GM12873 (cell line): ENCODE data around the gene CLIC1.

ENCODE experiments used
- CTCF ChIP-seq: IDR thresholded peaks from 2 replicates; pipeline ENCODE4 v1.5.1; 2012; ENCODE audit warnings: low read depth, mild to moderate bottlenecking, moderate library complexity, low read length, control low read depth; ENCODE audit not compliant: insufficient read depth; ENCODE audit errors: missing control alignments

CLIC1 gene

GRCh38 chr6:31734247-31734820 is 2.0 kb downstream of the CLIC1 start:
- no peak for TF ChIP-seq CTCF

DNA sequence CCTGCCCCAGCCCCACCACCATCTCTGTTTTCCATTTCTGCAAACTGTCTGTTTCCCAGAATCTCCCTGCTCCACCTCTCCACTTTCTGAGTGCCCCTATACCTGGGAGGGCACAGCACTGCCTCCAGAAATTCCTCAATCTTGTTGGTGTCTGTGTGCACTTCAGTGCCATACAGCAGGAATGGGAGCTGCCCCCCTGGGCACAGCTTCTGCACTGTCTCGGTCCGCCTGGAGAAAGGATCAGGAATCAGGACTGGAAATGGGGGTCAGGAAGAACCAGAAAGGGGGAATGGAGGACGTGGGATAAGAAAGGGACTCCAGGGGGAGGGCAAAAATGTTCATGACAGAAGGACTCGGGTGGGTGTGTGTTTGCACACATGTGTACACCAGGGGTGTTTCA is 2.6 kb downstream of the CLIC1 start:
- TF ChIP-seq CTCF: no peak

DNA sequence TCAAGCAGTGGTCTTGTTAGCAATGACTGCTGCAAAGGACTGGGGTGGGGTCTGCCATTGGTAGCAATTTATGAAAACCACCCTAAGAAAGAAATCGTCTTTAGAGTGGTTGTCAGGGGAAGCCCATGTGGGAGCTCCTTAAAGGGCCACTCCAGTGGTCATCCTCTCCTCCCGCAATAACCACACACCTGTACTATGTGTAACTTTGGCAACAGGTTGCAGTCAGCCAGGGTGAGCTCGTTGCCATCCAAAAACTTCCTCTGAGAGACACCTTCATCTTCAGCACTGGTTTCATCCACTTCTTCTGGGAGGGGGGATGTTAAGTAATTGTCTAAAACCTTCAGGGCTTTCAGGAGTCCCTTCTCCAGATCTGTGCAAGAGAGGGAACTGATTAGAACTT is 4.3 kb downstream of the CLIC1 start:
- TF ChIP-seq CTCF: no peak

- no peak for TF ChIP-seq CTCF
Measured at GRCh38 chr6:31730631-31731086, 5.7 kb downstream of the CLIC1 start.

GRCh38 chr6:31729979-31730630 is 6.2 kb downstream of the CLIC1 start:
- TF ChIP-seq CTCF: no peak

GRCh38 chr6:31729515-31729978 is 6.8 kb downstream of the CLIC1 start:
- no peak for TF ChIP-seq CTCF

DNA sequence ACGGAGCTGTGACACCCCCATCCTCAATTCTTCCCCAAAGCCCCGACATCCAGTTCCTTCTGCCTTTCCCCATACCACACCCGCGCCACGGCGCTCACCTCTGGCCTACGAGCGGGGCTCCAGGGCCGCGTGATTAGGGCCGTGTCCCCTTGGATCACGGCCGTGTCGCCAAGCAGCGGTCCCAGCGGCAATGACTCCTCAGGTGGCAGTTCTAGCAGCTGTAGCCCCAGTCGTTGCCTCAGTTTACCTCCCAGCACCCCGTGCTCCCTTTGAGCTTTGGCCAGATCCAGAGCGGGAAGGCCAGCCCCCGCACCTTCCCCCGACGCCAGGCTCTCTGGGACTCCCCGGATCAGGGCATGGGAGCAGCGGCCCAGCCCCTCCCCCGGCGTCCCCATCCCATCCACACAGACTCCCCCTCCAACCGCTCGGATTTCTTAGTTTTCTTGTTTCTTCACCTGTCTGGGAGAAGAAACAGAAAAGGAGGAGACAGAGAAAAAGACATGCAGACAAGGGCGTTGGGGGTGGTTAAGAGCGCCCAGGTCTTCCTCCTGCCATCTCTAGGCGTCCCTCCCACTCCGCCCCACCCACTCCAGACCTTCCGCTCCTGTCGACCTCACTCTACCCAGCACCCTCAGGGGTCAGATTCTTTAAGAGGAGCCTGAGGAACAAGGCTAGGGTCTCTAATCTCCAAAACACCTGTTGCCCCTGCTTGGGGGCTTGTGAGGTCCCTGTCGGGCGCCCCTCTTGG is 7.4 kb downstream of the CLIC1 start, which contains the start of gene DDAH2:
Gene DDAH2, minus strand, starts transcription at position 533 of the 748 bp plus-strand sequence. Its CDS starts 138 bp downstream, at position 395.
- TF ChIP-seq CTCF: peak; percentile 76
